Measurements from ENCODE around the gene CIBAR2. TPM values are rescaled to one million over a fixed set of nuclear protein-coding genes. Genes with fewer than 3 reads are reported as not detected.

Gene CIBAR2
- total RNA-seq, 4 donors from 2014 or later = not detected

GRCh38 chr16:85100265-85100664 is 12.0 kb downstream of the CIBAR2 start:
- 91 to 96% methylated on average over 10 of the region's 10 CpGs for WGBS, 2 donors
- Histone ChIP-seq H3K36me3 (no peaks in the 10 kb centered on the region), H3K27me3 (no peaks in the 10 kb centered on the region), H3K27ac (no peak overlapping the region), H3K4me3 (replicated peaks in 1 of 3) (no peak overlapping the region), H3K9me3 (no peaks in the 10 kb centered on the region), H3K4me1 (no peaks in the 10 kb centered on the region)
- DNase-seq = no peak
- intact Hi-C loops (cut with DNase I) = no loop called here
- no peak for TF ChIP-seq POLR2A (IDR thresholded peaks at IDR 0.05)
- no peak for TF ChIP-seq CTCF (IDR thresholded peaks at IDR 0.05)

- Histone ChIP-seq H3K27me3 (no peaks in the 10 kb centered on the region), H3K36me3 (no peaks in the 10 kb centered on the region), H3K27ac (no peak overlapping the region), H3K4me1 (no peaks in the 10 kb centered on the region), H3K4me3 (replicated peaks in 1 of 3) (no peak overlapping the region), H3K9me3 (no peaks in the 10 kb centered on the region)
- intact Hi-C loops (cut with DNase I) = no loop called here
- no peak for DNase-seq
- whole genome bisulfite sequencing, 2 donors = 82 to 83% methylated on average over 10 of the region's 10 CpGs
- no peak for TF ChIP-seq POLR2A (IDR thresholded peaks at IDR 0.05)
- no peak for TF ChIP-seq CTCF (IDR thresholded peaks at IDR 0.05)
Measured at GRCh38 chr16:85098565-85098964, 13.7 kb downstream of the CIBAR2 start.

GRCh38 chr16:85096921-85097320 is 15.4 kb downstream of the CIBAR2 start:
- no peaks in the 10 kb centered on the region for H3K9me3 ChIP-seq
- WGBS, 2 donors = 70 to 84% methylated on average over 9 of the region's 9 CpGs
- intact Hi-C loops (cut with DNase I) = no loop called here
- no peak overlapping the region for H3K27ac ChIP-seq
- no peak for TF ChIP-seq POLR2A (IDR thresholded peaks at IDR 0.05)
- no peak for TF ChIP-seq CTCF (IDR thresholded peaks at IDR 0.05)
- H3K4me1 ChIP-seq = no peaks in the 10 kb centered on the region
- DNase-seq = no peak
- no peaks in the 10 kb centered on the region for H3K36me3 ChIP-seq
- no peaks in the 10 kb centered on the region for H3K27me3 ChIP-seq
- H3K4me3 ChIP-seq (replicated peaks in 1 of 3) = no peak overlapping the region

- 65 to 92% methylated on average over 6 of the region's 12 CpGs for WGBS, 2 donors
- H3K36me3 ChIP-seq = no peaks in the 10 kb centered on the region
- no peak for TF ChIP-seq CTCF (IDR thresholded peaks at IDR 0.05)
- TF ChIP-seq POLR2A (IDR thresholded peaks at IDR 0.05) = no peak
Measured at GRCh38 chr16:85094812-85095211, 17.5 kb downstream of the CIBAR2 start.

GRCh38 chr16:85094176-85094805 is 18.0 kb downstream of the CIBAR2 start:
- H3K9me3 ChIP-seq = no peaks in the 10 kb centered on the region
- 88 to 89% methylated on average over 12 of the region's 12 CpGs for WGBS, 2 donors
- DNase-seq = no peak
- H3K4me1 ChIP-seq = peaks cover 17 to 19% of the 10 kb centered on the region in 2 donors
- H3K4me3 ChIP-seq (replicated peaks in 1 of 3) = no peak overlapping the region
- H3K27ac ChIP-seq = no peak overlapping the region
- no peak for TF ChIP-seq CTCF (IDR thresholded peaks at IDR 0.05)
- TF ChIP-seq POLR2A (IDR thresholded peaks at IDR 0.05) = no peak
- no peaks in the 10 kb centered on the region for H3K27me3 ChIP-seq
- no peaks in the 10 kb centered on the region for H3K36me3 ChIP-seq
- intact Hi-C loops (cut with DNase I) = no loop called here

More at GRCh38 chr16:85094812-85095211, 17.5 kb downstream of the CIBAR2 start:
- no peak for DNase-seq
- intact Hi-C loops (cut with DNase I) = no loop called here
- Histone ChIP-seq H3K4me3 (replicated peaks in 1 of 3) (no peak overlapping the region), H3K9me3 (no peaks in the 10 kb centered on the region), H3K4me1 (peaks cover 12 to 14% of the 10 kb centered on the region in 2 donors), H3K27me3 (no peaks in the 10 kb centered on the region), H3K27ac (no peak overlapping the region)
